Measurements from ENCODE around the gene RHEX. TPM values are rescaled to one million over a fixed set of nuclear protein-coding genes. Genes with fewer than 3 reads are reported as not detected.

Gene RHEX
- total RNA-seq, 1 donor from 2014 or later: 0.44 TPM

GRCh38 chr1:206120406-206120805, 67.4 kb downstream of the RHEX start:
- Histone ChIP-seq H3K4me3 (no peak overlapping the region), H3K36me3 (no peaks in the 10 kb centered on the region), H3K9me3 (replicated peaks) (peaks cover 29% of the 10 kb centered on the region), H3K27me3 (ENCODE audit: low read depth) (peaks cover 10% of the 10 kb centered on the region), H3K4me1 (peaks cover 19% of the 10 kb centered on the region), H3K27ac (replicated peaks) (no peak overlapping the region)
- no peak for DNase-seq
- no peak for TF ChIP-seq CTCF (IDR thresholded peaks at IDR 0.05; ENCODE audit: borderline replicate concordance)
- intact Hi-C loops (cut with micrococcal nuclease): no loop called here

GRCh38 chr1:206121269-206121668, 68.3 kb downstream of the RHEX start:
- Histone ChIP-seq H3K4me1 (peaks cover 24% of the 10 kb centered on the region), H3K9me3 (replicated peaks) (peaks cover 29% of the 10 kb centered on the region), H3K4me3 (no peak overlapping the region), H3K27ac (replicated peaks) (no peak overlapping the region), H3K27me3 (ENCODE audit: low read depth) (peaks cover 10% of the 10 kb centered on the region), H3K36me3 (no peaks in the 10 kb centered on the region)
- no peak for TF ChIP-seq CTCF (IDR thresholded peaks at IDR 0.05; ENCODE audit: borderline replicate concordance)
- no peak for DNase-seq
- intact Hi-C loops (cut with micrococcal nuclease): no loop called here

- no peak for DNase-seq
- Histone ChIP-seq H3K4me3 (no peak overlapping the region), H3K4me1 (peaks cover 15% of the 10 kb centered on the region), H3K27ac (replicated peaks) (no peak overlapping the region), H3K27me3 (ENCODE audit: low read depth) (peaks cover 6% of the 10 kb centered on the region), H3K9me3 (replicated peaks) (peaks cover 29% of the 10 kb centered on the region), H3K36me3 (no peaks in the 10 kb centered on the region)
- intact Hi-C loops (cut with micrococcal nuclease): no loop called here
- no peak for TF ChIP-seq CTCF (IDR thresholded peaks at IDR 0.05; ENCODE audit: borderline replicate concordance)
These were observed 69.7 kb downstream of the RHEX start for GRCh38 chr1:206122686-206123085.

GRCh38 chr1:206125346-206125745, 72.4 kb downstream of the RHEX start:
- Histone ChIP-seq H3K27ac (replicated peaks) (no peak overlapping the region), H3K4me1 (peaks cover 11% of the 10 kb centered on the region), H3K9me3 (replicated peaks) (peaks cover 26% of the 10 kb centered on the region), H3K4me3 (no peak overlapping the region), H3K27me3 (ENCODE audit: low read depth) (no peaks in the 10 kb centered on the region), H3K36me3 (no peaks in the 10 kb centered on the region)
- intact Hi-C loops (cut with micrococcal nuclease): no loop called here
- TF ChIP-seq CTCF (IDR thresholded peaks at IDR 0.05; ENCODE audit: borderline replicate concordance): no peak
- DNase-seq: no peak

- peaks cover 14% of the 10 kb centered on the region for H3K4me1 ChIP-seq
- H3K9me3 ChIP-seq (replicated peaks): peaks cover 6% of the 10 kb centered on the region
- H3K27me3 ChIP-seq (ENCODE audit: low read depth): no peaks in the 10 kb centered on the region
- TF ChIP-seq CTCF (IDR thresholded peaks at IDR 0.05; ENCODE audit: borderline replicate concordance): no peak
- intact Hi-C loops (cut with micrococcal nuclease): no loop called here
- no peak overlapping the region for H3K4me3 ChIP-seq
- H3K27ac ChIP-seq (replicated peaks): no peak overlapping the region
- H3K36me3 ChIP-seq: no peaks in the 10 kb centered on the region
- DNase-seq: no peak
These were observed 74.4 kb downstream of the RHEX start for GRCh38 chr1:206127336-206127735.

- TF ChIP-seq CTCF (IDR thresholded peaks at IDR 0.05; ENCODE audit: borderline replicate concordance): no peak
- Histone ChIP-seq H3K27me3 (ENCODE audit: low read depth) (no peaks in the 10 kb centered on the region), H3K4me3 (no peak overlapping the region), H3K27ac (replicated peaks) (no peak overlapping the region), H3K36me3 (no peaks in the 10 kb centered on the region), H3K4me1 (peaks cover 14% of the 10 kb centered on the region), H3K9me3 (replicated peaks) (no peaks in the 10 kb centered on the region)
- intact Hi-C loops (cut with micrococcal nuclease): no loop called here
- DNase-seq: no peak
These were observed 75.2 kb downstream of the RHEX start for GRCh38 chr1:206128196-206128595.
